ENCODE measurements around the gene ABCC3. TPM values are rescaled to one million over a fixed set of nuclear protein-coding genes. Genes with fewer than 3 reads are reported as not detected.
"Not testable (repeated sequence)": the region's sequence is repeated elsewhere in the genome, so short reads cannot be mapped to it uniquely, and the experiment has no call there.

The ABCC3 gene
- total RNA-seq, 1 donor from 2014 or later: 0.68 TPM

- peak; percentile 15 for ATAC-seq
- intact Hi-C loops (cut with DNase I): no loop called here
- DNase-seq (ENCODE audit: missing footprints): no peak
Measured at GRCh38 chr17:50708050-50709000, 73.6 kb downstream of the ABCC3 start.

DNA sequence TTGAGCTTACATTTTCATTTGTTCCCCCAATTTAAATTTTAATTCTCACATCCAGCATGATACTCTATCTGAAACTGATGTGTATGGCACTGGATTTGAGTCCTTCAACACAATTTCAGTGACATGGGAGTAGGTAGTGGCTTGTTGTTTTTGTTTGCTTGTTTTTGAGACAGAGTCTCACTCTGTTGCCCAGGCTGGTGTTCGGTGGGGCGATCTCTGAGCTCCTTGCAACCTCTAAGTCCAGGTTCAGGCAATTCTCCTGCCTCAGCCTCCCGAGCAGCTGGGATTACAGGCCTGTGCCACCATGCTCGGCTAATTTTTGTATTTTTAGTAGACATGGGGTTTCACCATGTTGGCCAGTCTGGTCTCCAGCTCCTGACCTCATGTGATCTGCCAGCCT, 74.4 kb downstream of the ABCC3 start:
- intact Hi-C loops (cut with DNase I); ATAC-seq; DNase-seq (ENCODE audit: missing footprints): not testable (repeated sequence)

DNA sequence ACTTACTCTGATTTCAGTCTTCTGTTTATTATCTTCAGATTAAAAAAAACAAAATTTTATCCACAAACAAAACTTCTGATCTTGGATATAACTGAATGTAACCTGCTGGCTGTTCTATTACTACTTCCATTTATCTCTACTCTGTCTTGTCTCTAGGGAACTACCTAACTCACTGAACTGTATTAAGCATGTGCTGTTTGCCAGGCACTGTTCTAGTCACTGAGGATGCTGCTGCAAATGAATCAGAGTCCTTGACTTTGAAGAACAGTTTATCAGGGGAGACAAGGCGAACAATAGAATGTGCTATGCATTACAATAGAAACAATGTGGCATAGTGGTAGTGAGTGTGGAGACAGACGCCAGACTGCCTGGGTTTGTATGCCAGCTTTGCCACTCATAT, 75.3 kb downstream of the ABCC3 start:
- intact Hi-C loops (cut with DNase I): loop anchor here (10.0 kb wide), 1 partner anchor 445 kb away; the partner anchor contains the start of gene NME1
- no peak for ATAC-seq
- DNase-seq (ENCODE audit: missing footprints): no peak

DNA sequence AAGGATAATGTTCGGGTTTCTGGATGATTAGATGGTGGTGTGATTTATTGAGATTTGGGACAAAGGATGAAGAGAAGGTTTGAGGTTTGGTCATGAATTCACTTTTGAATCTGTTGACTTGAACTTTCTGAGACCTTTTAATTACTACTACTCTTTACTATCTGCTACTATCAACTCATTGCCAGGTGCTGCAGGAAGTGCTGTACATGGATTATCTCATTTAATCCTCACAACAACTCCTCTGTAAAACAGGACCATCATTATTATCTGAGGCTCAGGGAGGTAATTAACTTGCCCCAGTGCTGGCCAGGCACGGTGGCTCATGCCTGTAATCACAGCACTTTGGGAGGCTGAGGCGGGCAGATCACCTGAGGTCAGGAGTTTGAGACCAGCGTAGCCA, 76.0 kb downstream of the ABCC3 start:
- intact Hi-C loops (cut with DNase I): loop anchor here (10.0 kb wide), 1 partner anchor 444 kb away; the partner anchor contains the start of gene NME1
- ATAC-seq: no peak
- no peak for DNase-seq (ENCODE audit: missing footprints)

- DNase-seq (ENCODE audit: missing footprints) (no peak), ATAC-seq (no peak)
- intact Hi-C loops (cut with DNase I): loop anchor here (10.0 kb wide), 1 partner anchor 442 kb away; the partner anchor contains the start of gene NME1
Measured at GRCh38 chr17:50712641-50713040, 78.0 kb downstream of the ABCC3 start.

GRCh38 chr17:50715471-50715870, 80.8 kb downstream of the ABCC3 start:
- intact Hi-C loops (cut with DNase I): loop anchor here (10.0 kb wide), 1 partner anchor 439 kb away; the partner anchor contains the start of gene NME1
- ATAC-seq (no peak), DNase-seq (ENCODE audit: missing footprints) (no peak)

GRCh38 chr17:50719144-50719923, 84.7 kb downstream of the ABCC3 start, which contains the start of gene LUC7L3:
Gene LUC7L3, plus strand, starts transcription at chr17:50719603. Its CDS starts 130 bp downstream, at chr17:50719733.
- intact Hi-C loops (cut with DNase I): loop anchor here (10.0 kb wide), 1 partner anchor 435 kb away; the partner anchor contains the start of gene NME1
- DNase-seq (ENCODE audit: missing footprints): peak; percentile 98
- ATAC-seq: peak; percentile 98

- intact Hi-C loops (cut with DNase I): loop anchor here (10.0 kb wide), 1 partner anchor 435 kb away; the partner anchor contains the start of gene NME1
- ATAC-seq: no peak
- DNase-seq (ENCODE audit: missing footprints): no peak
Measured at GRCh38 chr17:50719924-50720794, 85.5 kb downstream of the ABCC3 start.

- intact Hi-C loops (cut with DNase I): no loop called here
- no peak for ATAC-seq
- no peak for DNase-seq (ENCODE audit: missing footprints)
Measured at GRCh38 chr17:50721194-50722010, 86.7 kb downstream of the ABCC3 start.

- no peak for DNase-seq (ENCODE audit: missing footprints)
- intact Hi-C loops (cut with DNase I): no loop called here
Measured at GRCh38 chr17:50722746-50723145, 88.1 kb downstream of the ABCC3 start.

GRCh38 chr17:50724622-50725021, 89.9 kb downstream of the ABCC3 start:
- intact Hi-C loops (cut with DNase I); ATAC-seq: not testable (repeated sequence)

More at GRCh38 chr17:50722746-50723145, 88.1 kb downstream of the ABCC3 start:
- no peak for ATAC-seq

DNA sequence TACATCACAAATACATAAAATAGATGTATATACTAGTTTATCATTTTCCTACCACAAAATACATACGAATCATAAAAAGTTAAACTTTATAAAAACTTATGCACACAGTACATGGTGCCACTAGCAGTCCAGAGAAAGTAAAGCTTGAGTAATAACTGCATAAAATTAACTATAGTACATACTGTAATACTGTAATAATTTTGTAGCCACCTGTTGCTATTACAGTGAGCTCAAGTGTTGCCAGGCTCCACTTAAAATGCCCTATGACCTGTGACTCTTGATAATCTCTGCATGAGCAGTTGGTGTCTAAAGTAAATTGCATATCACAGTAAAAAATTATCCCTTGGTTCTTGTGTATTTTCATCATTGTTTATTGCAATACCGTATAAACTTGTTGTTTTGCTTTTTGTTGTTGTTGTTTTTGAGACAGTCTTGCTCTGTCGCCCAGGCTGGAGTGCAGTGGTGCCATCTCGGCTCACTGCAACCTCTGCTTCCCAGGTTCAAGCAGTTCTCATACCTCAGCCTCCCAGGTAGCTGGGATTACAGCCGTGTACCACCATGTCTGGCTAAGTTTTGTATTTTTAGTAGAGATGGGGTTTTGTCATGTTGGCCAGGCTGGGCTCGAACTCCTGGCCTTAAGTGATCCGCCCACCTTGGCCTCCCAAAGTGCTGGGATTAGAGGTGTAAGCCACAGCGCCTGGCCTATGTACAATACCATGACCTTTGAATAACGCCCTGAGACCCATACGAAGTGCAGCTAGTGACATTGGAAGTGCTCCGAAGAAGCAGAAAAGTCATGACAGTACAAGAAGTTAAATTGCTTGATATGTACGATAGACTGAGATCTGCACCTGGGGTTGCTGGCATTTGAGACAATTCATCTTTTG, 91.3 kb downstream of the ABCC3 start:
- intact Hi-C loops (cut with DNase I): no loop called here
- ATAC-seq (no peak), DNase-seq (ENCODE audit: missing footprints) (no peak)

More at GRCh38 chr17:50724622-50725021, 89.9 kb downstream of the ABCC3 start:
- not testable (repeated sequence) for DNase-seq (ENCODE audit: missing footprints)

DNA sequence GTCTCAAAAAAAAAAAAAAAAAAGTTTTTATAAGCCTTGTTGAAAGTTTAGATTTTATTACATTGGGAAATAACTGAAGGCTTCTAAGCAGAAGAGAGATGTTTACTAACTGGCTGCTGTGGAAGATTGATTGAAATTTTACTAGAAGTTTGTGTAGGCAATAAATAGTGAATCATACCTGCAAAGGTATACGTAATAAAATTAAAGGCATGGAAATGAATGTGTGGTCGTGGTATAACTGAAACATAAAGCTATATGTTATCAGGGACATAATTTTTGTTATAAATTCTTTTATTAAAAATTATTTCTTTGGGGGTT, 93.4 kb downstream of the ABCC3 start:
- no peak for DNase-seq (ENCODE audit: missing footprints)
- no peak for ATAC-seq
- intact Hi-C loops (cut with DNase I): no loop called here

GRCh38 chr17:50728881-50729765, 94.4 kb downstream of the ABCC3 start:
- DNase-seq (ENCODE audit: missing footprints) (no peak), ATAC-seq (peak; percentile 15)
- intact Hi-C loops (cut with DNase I): no loop called here

DNA sequence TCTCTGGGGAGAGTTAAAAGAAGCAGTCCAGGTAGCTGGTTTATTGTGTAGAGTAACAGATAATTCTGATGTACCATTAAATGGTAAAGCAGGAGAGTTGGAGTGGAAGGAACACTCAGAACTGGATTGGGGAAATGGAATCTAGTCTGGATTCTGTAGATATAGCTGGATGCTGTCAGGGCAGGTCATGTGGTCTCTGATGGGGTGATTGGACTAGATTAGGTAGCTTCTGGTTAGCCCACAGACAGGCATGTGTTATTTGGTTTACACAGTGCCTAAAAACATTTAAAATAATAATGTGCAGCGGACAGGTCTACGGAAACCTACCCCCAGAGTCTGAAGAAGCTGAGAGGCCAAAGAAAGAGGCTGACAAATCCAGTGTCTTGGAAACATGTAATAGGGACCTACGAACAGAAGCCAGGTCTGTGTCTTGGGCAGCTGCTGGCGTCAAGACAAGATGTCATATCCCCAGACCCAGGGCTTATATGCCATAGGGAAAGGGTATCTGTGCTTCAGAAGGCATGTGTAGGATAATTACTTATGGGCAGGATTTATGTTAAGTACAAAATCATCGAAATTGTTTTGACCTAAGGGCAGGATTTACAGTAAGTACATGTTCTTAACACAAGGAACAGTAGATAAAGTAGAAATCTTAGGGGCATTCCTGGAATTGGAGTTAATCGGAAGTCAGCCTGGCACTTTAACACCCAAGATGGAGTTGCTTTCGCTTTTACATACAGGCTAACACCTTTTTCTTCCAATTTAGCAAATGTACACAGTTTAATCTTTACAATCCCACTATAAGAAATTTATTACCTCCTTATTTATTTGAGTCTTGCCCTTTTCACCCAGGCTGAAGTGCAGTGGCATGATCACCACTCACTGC, 97.1 kb downstream of the ABCC3 start:
- DNase-seq (ENCODE audit: missing footprints) (no peak), ATAC-seq (no peak)
- intact Hi-C loops (cut with DNase I): no loop called here

All from Right ventricle myocardium inferior (tissue), 1 donor.